ENCODE results near the gene DMRT2.

Gene DMRT2

GRCh38 chr9:1101846-1102641, 51.9 kb downstream of the DMRT2 start:
- no peak for TF ChIP-seq CTCF (IDR thresholded peaks at IDR 0.05; ENCODE audit: borderline replicate concordance, control extremely low read depth, extremely low read depth, insufficient read depth, missing control alignments)
- DNase-seq (ENCODE audit: low spot score) = no peak
- in situ Hi-C loops (cut with MboI; ENCODE audit: low sequenced_read_pairs, unreplicated experiment) = no loop called here

GRCh38 chr9:1102642-1102970, 52.4 kb downstream of the DMRT2 start:
- TF ChIP-seq CTCF (IDR thresholded peaks at IDR 0.05; ENCODE audit: borderline replicate concordance, control extremely low read depth, extremely low read depth, insufficient read depth, missing control alignments) = no peak
- no peak for DNase-seq (ENCODE audit: low spot score)
- in situ Hi-C loops (cut with MboI; ENCODE audit: low sequenced_read_pairs, unreplicated experiment) = no loop called here

All from GM13976 (cell line).